ENCODE measurements around the gene COA7. TPM values are rescaled to one million over a fixed set of nuclear protein-coding genes. Genes with fewer than 3 reads are reported as not detected.

Gene COA7
- total RNA-seq, 1 experiment from 2014 or later, result 38.9 TPM

DNA sequence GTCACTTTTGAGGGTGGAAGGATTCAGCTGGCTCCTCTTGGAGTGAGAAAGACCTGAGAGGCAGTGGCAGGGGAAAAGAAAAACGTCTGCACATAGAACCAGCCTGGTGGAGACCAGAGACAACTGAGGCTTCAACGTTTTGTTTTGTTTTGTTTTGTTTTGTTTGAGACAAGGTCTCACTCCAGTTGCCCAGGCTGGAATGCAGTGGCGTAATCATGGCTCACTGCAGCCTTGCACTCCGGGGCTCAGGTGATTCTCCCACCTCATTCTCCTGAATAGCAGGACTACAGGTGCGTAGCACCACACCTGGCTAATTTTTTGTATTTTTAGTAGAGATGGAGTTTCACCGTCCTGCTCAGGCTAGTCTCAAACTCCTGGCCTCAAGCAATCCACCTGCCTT lies 52.9 kb downstream of the COA7 start:
- peaks cover 5% of the 10 kb centered on the region for H3K4me1 Mint-ChIP-seq (ENCODE audit: insufficient read depth, unreplicated experiment)
- no peaks in the 10 kb centered on the region for H3K36me3 Mint-ChIP-seq (ENCODE audit: insufficient read depth, unreplicated experiment)
- TF ChIP-seq, protein P1, sequence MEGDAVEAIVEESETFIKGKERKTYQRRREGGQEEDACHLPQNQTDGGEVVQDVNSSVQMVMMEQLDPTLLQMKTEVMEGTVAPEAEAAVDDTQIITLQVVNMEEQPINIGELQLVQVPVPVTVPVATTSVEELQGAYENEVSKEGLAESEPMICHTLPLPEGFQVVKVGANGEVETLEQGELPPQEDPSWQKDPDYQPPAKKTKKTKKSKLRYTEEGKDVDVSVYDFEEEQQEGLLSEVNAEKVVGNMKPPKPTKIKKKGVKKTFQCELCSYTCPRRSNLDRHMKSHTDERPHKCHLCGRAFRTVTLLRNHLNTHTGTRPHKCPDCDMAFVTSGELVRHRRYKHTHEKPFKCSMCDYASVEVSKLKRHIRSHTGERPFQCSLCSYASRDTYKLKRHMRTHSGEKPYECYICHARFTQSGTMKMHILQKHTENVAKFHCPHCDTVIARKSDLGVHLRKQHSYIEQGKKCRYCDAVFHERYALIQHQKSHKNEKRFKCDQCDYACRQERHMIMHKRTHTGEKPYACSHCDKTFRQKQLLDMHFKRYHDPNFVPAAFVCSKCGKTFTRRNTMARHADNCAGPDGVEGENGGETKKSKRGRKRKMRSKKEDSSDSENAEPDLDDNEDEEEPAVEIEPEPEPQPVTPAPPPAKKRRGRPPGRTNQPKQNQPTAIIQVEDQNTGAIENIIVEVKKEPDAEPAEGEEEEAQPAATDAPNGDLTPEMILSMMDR (IDR thresholded peaks at IDR 0.05; ENCODE audit: unreplicated experiment), result no peak
- intact Hi-C loops (cut with micrococcal nuclease), result no loop called here
- no TSS peak for BruUV-seq (replicated peaks)
- DNase-seq (ENCODE audit: unreplicated experiment), result no peak
- no peaks in the 10 kb centered on the region for H3K9me3 Mint-ChIP-seq (ENCODE audit: unreplicated experiment)
- no peak overlapping the region for H3K27ac Mint-ChIP-seq (ENCODE audit: low read depth, unreplicated experiment)
- H3K27me3 Mint-ChIP-seq (ENCODE audit: insufficient read depth, unreplicated experiment), result no peaks in the 10 kb centered on the region
- ChIA-PET CTCF (interaction anchor here (0.8 kb wide), 1 partner anchor 56 kb away, joined by 3 read pairs; no protein-coding TSS in a partner anchor), POLR2A (no interaction called here)
- no peak overlapping the region for H3K4me3 Mint-ChIP-seq (ENCODE audit: unreplicated experiment)

DNA sequence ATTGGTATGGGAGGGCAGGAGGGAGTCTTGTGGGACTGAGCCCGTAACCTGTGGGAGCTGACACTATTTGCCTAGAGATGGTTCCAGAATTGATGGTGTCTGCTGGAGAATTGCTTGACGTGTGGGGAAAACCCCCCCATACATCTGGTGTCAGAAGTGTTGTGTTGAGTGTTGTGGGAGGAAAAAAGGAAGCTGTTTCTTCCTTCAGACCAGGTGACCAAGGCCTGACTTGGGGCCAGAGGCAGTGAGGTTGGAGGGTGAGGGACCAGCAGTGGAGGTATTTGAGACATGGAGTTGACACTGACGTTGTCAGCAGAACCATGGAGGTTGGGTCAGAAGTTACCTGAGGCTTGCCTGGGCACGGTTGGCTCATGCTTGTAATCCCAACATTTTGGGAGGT lies 56.8 kb downstream of the COA7 start:
- ChIA-PET CTCF (interaction anchor here (0.6 to 1.9 kb wide), 5 partner anchors 9 to 513 kb away, joined by 3 to 9 read pairs (median 4); no protein-coding TSS in a partner anchor), POLR2A (interaction anchor here (1.4 kb wide), 1 partner anchor 92 kb away, joined by 3 read pairs; no protein-coding TSS in a partner anchor)
- Mint-ChIP-seq H3K4me3 (ENCODE audit: unreplicated experiment) (no peak overlapping the region), H3K36me3 (ENCODE audit: insufficient read depth, unreplicated experiment) (no peaks in the 10 kb centered on the region), H3K27me3 (ENCODE audit: insufficient read depth, unreplicated experiment) (no peaks in the 10 kb centered on the region), H3K27ac (ENCODE audit: low read depth, unreplicated experiment) (no peak overlapping the region), H3K9me3 (ENCODE audit: unreplicated experiment) (no peaks in the 10 kb centered on the region), H3K4me1 (ENCODE audit: insufficient read depth, unreplicated experiment) (peaks cover 15% of the 10 kb centered on the region)
- DNase-seq (ENCODE audit: unreplicated experiment), result no peak
- TF ChIP-seq, protein P1 (IDR thresholded peaks at IDR 0.05; ENCODE audit: unreplicated experiment), result no peak
- no TSS peak for BruUV-seq (replicated peaks)
- intact Hi-C loops (cut with micrococcal nuclease), result no loop called here

DNA sequence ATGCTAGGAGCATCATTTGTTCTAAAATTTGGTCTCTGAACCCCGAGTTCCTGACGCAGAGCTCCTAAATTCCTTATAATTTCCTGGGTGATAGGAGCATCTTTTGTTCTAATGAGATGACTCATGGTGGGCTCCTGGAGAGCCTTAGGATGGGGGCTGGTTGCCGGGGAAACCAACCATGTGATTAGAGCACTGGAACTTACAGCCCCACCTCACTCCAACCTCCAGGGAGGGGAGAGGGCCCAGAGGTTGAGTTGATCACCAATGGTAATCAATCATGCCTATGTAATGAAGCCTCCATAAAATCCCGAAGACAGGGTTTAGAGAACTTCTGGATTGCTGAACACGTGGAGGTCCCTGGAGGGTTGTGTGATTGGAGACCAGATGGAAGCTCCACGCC lies 57.5 kb downstream of the COA7 start:
- intact Hi-C loops (cut with micrococcal nuclease), result no loop called here
- DNase-seq (ENCODE audit: unreplicated experiment), result no peak
- Mint-ChIP-seq H3K4me1 (ENCODE audit: insufficient read depth, unreplicated experiment) (peaks cover 15% of the 10 kb centered on the region), H3K27ac (ENCODE audit: low read depth, unreplicated experiment) (no peak overlapping the region), H3K4me3 (ENCODE audit: unreplicated experiment) (no peak overlapping the region), H3K9me3 (ENCODE audit: unreplicated experiment) (no peaks in the 10 kb centered on the region), H3K36me3 (ENCODE audit: insufficient read depth, unreplicated experiment) (no peaks in the 10 kb centered on the region), H3K27me3 (ENCODE audit: insufficient read depth, unreplicated experiment) (no peaks in the 10 kb centered on the region)
- POLR2A ChIA-PET, result interaction anchor here (1.4 kb wide), 1 partner anchor 92 kb away, joined by 3 read pairs; no protein-coding TSS in a partner anchor
- TF ChIP-seq, protein P1 (IDR thresholded peaks at IDR 0.05; ENCODE audit: unreplicated experiment), result no peak
- BruUV-seq (replicated peaks), result no TSS peak
- CTCF ChIA-PET, result interaction anchor here (0.7 to 1.8 kb wide), 2 partner anchors 19 to 513 kb away, joined by 4 to 9 read pairs; no protein-coding TSS in a partner anchor

DNA sequence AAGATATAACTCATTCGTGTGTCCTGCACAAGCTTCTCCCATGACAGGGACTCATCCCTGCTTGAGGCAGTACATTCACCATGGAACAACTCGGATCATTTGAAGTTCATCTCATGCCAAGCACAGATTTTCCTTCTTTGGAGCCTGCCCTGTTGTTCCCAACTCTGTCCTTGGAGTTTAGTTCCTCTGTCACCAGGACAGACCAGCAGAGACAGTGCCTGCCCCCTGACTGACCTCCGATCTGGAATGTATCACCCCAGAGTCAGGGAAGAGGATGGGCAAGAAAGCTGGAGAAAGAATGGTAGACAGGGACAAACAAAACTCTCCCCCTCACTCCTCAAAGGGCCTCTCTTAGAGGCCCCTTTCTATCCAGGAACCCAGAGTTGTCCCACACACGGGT lies 60.2 kb downstream of the COA7 start:
- Mint-ChIP-seq H3K4me3 (ENCODE audit: unreplicated experiment) (no peak overlapping the region), H3K27ac (ENCODE audit: low read depth, unreplicated experiment) (peak overlapping the region; percentile 83), H3K9me3 (ENCODE audit: unreplicated experiment) (no peaks in the 10 kb centered on the region), H3K36me3 (ENCODE audit: insufficient read depth, unreplicated experiment) (no peaks in the 10 kb centered on the region), H3K4me1 (ENCODE audit: insufficient read depth, unreplicated experiment) (peaks cover 15% of the 10 kb centered on the region), H3K27me3 (ENCODE audit: insufficient read depth, unreplicated experiment) (no peaks in the 10 kb centered on the region)
- ChIA-PET CTCF (no interaction called here), POLR2A (interaction anchor here (3.1 kb wide), 1 partner anchor 21 kb away, joined by 19 read pairs; no protein-coding TSS in a partner anchor)
- intact Hi-C loops (cut with micrococcal nuclease), result no loop called here
- DNase-seq (ENCODE audit: unreplicated experiment), result no peak
- TF ChIP-seq, protein P1 (IDR thresholded peaks at IDR 0.05; ENCODE audit: unreplicated experiment), result no peak
- no TSS peak for BruUV-seq (replicated peaks)

All from MCF 10A (cell line).